COLO829 (cell line): ENCODE results near the gene ETFDH.
"Not testable (repeated sequence)": the region's sequence is repeated elsewhere in the genome, so short reads cannot be mapped to it uniquely, and the experiment has no call there.

Experiments used
- DNase-seq: peaks from one replicate; pipeline ENCODE4 v3.0.0; 2012; ENCODE audit warnings: low spot score

Gene ETFDH

GRCh38 chr4:158754385-158755180 lies 82.5 kb downstream of the ETFDH start:
- no peak for DNase-seq

DNA sequence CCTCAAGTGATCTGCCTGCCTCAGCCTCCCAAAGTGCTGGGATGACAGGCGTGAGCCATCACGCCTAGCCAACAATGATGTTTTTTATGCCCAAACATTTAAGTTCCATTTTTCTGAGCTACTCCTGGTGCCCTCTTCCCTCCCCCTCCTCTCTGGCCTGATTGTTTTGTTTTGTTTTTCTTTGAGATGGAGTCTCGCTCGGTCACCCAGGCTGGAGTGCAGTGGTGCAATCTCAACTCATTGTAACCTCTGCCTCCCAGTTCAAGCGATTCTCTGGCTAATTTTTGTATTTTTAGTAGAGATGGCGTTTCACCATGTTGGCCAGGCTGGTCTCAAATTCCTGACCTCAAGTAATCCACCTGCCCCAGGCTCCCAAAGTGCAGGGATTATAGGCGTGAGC lies 83.7 kb downstream of the ETFDH start:
- DNase-seq: not testable (repeated sequence)

- no peak for DNase-seq
These were observed 84.5 kb downstream of the ETFDH start for GRCh38 chr4:158756588-158756987.

DNA sequence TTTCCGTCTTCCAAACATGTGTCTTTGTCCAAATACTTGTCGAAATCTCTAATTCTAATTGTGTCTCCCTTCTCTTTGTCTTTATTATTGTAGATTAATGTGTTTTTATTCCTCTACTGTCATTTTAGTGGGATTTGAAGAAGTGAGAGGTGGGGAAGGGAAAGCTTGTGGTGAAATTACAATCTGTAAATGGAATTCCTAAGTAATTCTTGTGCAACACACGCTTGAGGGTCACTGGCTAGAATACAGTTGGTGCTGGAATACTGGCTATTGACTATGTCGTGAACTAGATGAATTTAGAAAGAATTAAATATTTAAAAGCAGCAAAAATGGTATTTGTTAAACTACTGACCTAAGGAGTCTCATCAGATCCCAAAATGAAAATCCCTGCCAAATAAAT lies 86.0 kb downstream of the ETFDH start:
- no peak for DNase-seq

DNA sequence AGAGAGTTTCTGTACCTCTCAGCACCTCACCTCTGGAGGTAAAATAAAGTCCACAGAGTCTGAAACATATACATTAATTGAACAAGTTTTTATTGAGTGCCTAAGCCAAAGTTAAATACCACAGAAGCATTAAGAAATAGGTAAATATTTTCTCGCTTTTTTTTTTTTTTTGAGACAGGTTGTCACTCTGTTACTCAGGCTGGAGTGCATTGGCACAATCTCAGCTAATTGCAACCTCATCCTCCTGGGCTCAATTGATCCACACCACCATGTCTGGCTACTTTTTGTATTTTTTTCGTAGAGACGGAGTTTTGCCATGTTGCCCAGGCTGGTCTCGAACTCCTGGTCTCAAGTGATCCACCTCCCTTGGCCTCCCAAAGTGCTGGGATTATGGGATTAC lies 86.6 kb downstream of the ETFDH start:
- DNase-seq: no peak
